GM23338 (cell line): Measurements from ENCODE around the gene RCE1. TPM values are rescaled to one million over a fixed set of nuclear protein-coding genes. Genes with fewer than 3 reads are reported as not detected.
A peak's percentile ranks its signal among the peaks of the same experiment; 100 is the strongest.

Source experiments
- ATAC-seq: fragments of 200-7000 bp; cut with Tn5 transposase; 3 replicates; pipeline ENCODE4 v1.9.1; 2020
- DNase-seq: peaks from one replicate; pipeline ENCODE4 v3.0.0-alpha.2; 2015; ENCODE audit warnings: low spot score
- H2AFZ ChIP-seq: fragments of 200-600 bp; sonication (generic); 2 replicates; pipeline ENCODE4 v1.8.0; 2016; ENCODE audit warnings: antibody characterized with exemption, mild to moderate bottlenecking, moderate library complexity
- H3F3A ChIP-seq: fragments of 200-600 bp; sonication (generic); replicated peaks from 2 replicates; pipeline ENCODE4 v1.8.0; 2017; ENCODE audit warnings: antibody characterized with exemption, mixed run types, low read depth
- H3K27ac ChIP-seq: fragments of 200-600 bp; sonication (generic); 2 replicates; pipeline ENCODE4 v1.6.1; 2016; ENCODE audit warnings: low read depth
- H3K27me3 ChIP-seq: fragments of 200-600 bp; sonication (generic); 2 replicates; pipeline ENCODE4 v1.8.0; 2016; ENCODE audit warnings: mild to moderate bottlenecking, mixed run types, moderate library complexity; ENCODE audit not compliant: insufficient read depth
- H3K36me3 ChIP-seq: fragments of 200-600 bp; sonication (generic); 2 replicates; pipeline ENCODE4 v1.8.0; 2016; ENCODE audit warnings: mild to moderate bottlenecking; ENCODE audit not compliant: insufficient read depth
- H3K4me1 ChIP-seq: fragments of 200-600 bp; sonication (generic); 2 replicates; pipeline ENCODE4 v1.8.0; 2016; ENCODE audit warnings: mild to moderate bottlenecking, moderate library complexity; ENCODE audit not compliant: insufficient read depth
- H3K4me2 ChIP-seq: fragments of 200-600 bp; sonication (generic); 2 replicates; pipeline ENCODE4 v1.7.1; 2017; ENCODE audit warnings: mixed run types
- H3K4me3 ChIP-seq: fragments of 200-600 bp; sonication (generic); 2 replicates; pipeline ENCODE4 v1.6.1; 2016; ENCODE audit warnings: mixed run types
- H3K79me2 ChIP-seq: fragments of 200-600 bp; sonication (generic); replicated peaks from 2 replicates; pipeline ENCODE4 v1.8.0; 2017; ENCODE audit warnings: mild to moderate bottlenecking; ENCODE audit not compliant: insufficient read depth
- H3K9me2 ChIP-seq: fragments of 200-600 bp; sonication (generic); 2 replicates; pipeline ENCODE4 v1.8.0; 2017; ENCODE audit not compliant: insufficient read depth
- H4K20me1 ChIP-seq: fragments of 200-600 bp; sonication (generic); replicated peaks from 2 replicates; pipeline ENCODE4 v1.8.0; 2017; ENCODE audit warnings: mild to moderate bottlenecking; ENCODE audit not compliant: insufficient read depth
- H3K27ac Mint-ChIP-seq: 2 replicates; pipeline ENCODE4 v1.8.0; 2020; ENCODE audit warnings: inconsistent platforms, mild to moderate bottlenecking, moderate library complexity, mixed read lengths
- H3K27me3 Mint-ChIP-seq: 3 replicates; pipeline ENCODE4 v1.8.0; 2022; ENCODE audit warnings: low read depth, mild to moderate bottlenecking, moderate library complexity, mixed read lengths, inconsistent platforms; ENCODE audit not compliant: insufficient read depth, poor library complexity
- H3K36me3 Mint-ChIP-seq: 3 replicates; pipeline ENCODE4 v1.8.0; 2021; ENCODE audit warnings: low read depth, mild to moderate bottlenecking, inconsistent platforms, moderate library complexity, mixed read lengths
- H3K4me1 Mint-ChIP-seq: 3 replicates; pipeline ENCODE4 v1.8.0; 2020; ENCODE audit warnings: mild to moderate bottlenecking, inconsistent platforms, mixed read lengths
- H3K4me3 Mint-ChIP-seq: 3 replicates; pipeline ENCODE4 v1.8.0; 2021; ENCODE audit warnings: moderate library complexity, mild to moderate bottlenecking, inconsistent platforms, mixed read lengths
- H3K9me3 Mint-ChIP-seq: 3 replicates; pipeline ENCODE4 v1.8.0; 2020; ENCODE audit warnings: moderate library complexity, mild to moderate bottlenecking, inconsistent platforms, mixed read lengths
- CREB1 ChIP-seq: fragments of 250-450 bp; sonication (Bioruptor Pico); IDR thresholded peaks from 2 replicates; pipeline ENCODE4 v1.5.0; 2020; ENCODE audit warnings: low read depth, mild to moderate bottlenecking, moderate library complexity
- EZH2 ChIP-seq: fragments of 200-600 bp; sonication (generic); IDR thresholded peaks from one replicate; pipeline ENCODE4 v1.8.0; 2017; ENCODE audit warnings: antibody characterized with exemption, mild to moderate bottlenecking, low read depth; ENCODE audit not compliant: unreplicated experiment
- EZH2phosphoT487 ChIP-seq: fragments of 200-600 bp; sonication (generic); IDR thresholded peaks from one replicate; pipeline ENCODE4 v1.8.1; 2018; ENCODE audit warnings: antibody characterized with exemption; ENCODE audit not compliant: unreplicated experiment
- JUNB ChIP-seq: IDR thresholded peaks from one replicate; pipeline ENCODE4 v1.6.1; 2016; ENCODE audit warnings: antibody characterized with exemption; ENCODE audit not compliant: unreplicated experiment
- NANOG ChIP-seq: IDR thresholded peaks from 2 replicates; pipeline ENCODE4 v1.6.1; 2016; ENCODE audit warnings: antibody characterized with exemption, borderline replicate concordance
- POLR2AphosphoS5 ChIP-seq: IDR thresholded peaks from 2 replicates; pipeline ENCODE4 v1.6.1; 2016; ENCODE audit warnings: antibody characterized with exemption, low read depth
- ZNF114 ChIP-seq: fragments of 250-450 bp; sonication (Bioruptor Pico); IDR thresholded peaks from 2 replicates; pipeline ENCODE4 v1.5.0; 2020; ENCODE audit warnings: mild to moderate bottlenecking, moderate library complexity
- polyA plus RNA-seq: library from polyadenylated mRNA; unstranded; fragments of >200 nt; fragmentation: Nextera tagmentation; extraction: Ambion mirVana; gene quantifications from 2 replicates; pipeline ENCODE4 v1.2.1, GENCODE V29; 2016
- total RNA-seq: library from RNA; depleted of rRNA; stranded (reverse); fragments of >200 nt; shearing (Covaris generic); gene quantifications from 2 replicates; pipeline ENCODE4 v1.2.3, GENCODE V29; 2014

Gene RCE1
- total and polyA plus RNA-seq, 2 experiments from 2014 or later, result 27.8 to 55.1 TPM

DNA sequence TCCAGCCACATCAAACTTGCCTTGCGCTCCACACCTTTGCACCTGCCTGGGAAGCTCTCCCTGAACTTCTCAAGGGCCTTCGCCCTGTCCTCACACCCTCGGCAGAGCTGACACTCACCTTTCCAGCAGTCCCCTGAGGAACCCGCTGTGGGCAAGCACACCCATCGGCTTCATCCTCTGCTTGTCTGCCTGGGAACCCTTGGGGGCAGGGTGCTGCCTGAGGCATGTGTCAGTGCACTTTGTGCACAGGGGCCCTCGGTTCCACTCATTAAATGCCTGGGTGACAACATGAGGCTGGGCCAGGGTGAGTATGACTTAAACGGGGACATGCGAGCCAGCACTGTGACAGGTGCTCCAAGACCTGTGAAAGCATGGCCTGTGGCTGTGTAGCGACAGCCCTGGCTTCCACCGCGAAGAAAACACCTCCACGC is 11.0 kb downstream of the RCE1 start:
- Mint-ChIP-seq H3K9me3 (no peaks in the 10 kb centered on the region), H3K27me3 (peaks cover 35% of the 10 kb centered on the region), H3K27ac (peak overlapping the region; percentile 87), H3K4me3 (no peak overlapping the region; the same call in 2 of the 3 replicates), H3K36me3 (peaks cover 2% of the 10 kb centered on the region), H3K4me1 (peaks cover 18% of the 10 kb centered on the region)
- TF ChIP-seq EZH2phosphoT487 (no peak), EZH2 (no peak), ZNF114 (CRISPR knock-in tag) (no peak), NANOG (no peak)
- Histone ChIP-seq H3F3A (peaks cover 11% of the 10 kb centered on the region; the same call in 1 of the 2 replicates), H3K36me3 (no peaks in the 10 kb centered on the region), H2AFZ (no peak overlapping the region), H4K20me1 (no peaks in the 10 kb centered on the region), H3K9me2 (no peaks in the 10 kb centered on the region), H3K4me3 (no peak overlapping the region), H3K4me1 (peaks cover 11% of the 10 kb centered on the region), H3K4me2 (no peak overlapping the region), H3K79me2 (no peaks in the 10 kb centered on the region), H3K27me3 (no peaks in the 10 kb centered on the region), H3K27ac (no peak overlapping the region)
- no peak for ATAC-seq
- no peak for DNase-seq

DNA sequence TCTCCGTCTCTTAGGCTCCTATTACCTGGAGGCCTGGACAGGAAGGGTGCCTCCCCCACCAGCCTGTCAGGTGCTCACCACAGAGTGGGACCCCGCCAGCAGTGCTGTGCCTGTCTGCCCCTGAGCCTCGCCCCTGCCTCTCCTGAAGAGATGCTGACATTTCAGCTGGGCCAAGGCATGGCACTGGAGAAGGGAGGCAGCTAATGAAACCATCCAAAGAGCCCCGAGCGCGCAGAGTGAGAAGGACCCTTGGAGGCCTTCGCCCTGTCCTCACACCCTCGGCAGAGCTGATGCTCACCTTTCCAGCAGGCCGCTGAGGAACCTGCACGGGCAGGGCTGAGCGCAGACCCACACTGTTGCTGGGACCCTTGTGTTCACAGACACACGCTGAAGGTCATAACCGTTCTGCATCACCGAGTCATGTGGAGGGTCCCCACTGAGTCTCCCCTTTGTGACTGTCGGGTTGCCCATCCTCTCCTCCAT is 11.5 kb downstream of the RCE1 start:
- H3K4me1 ChIP-seq, result peaks cover 11% of the 10 kb centered on the region
- Mint-ChIP-seq H3K9me3 (no peaks in the 10 kb centered on the region), H3K4me3 (peak overlapping the region; percentile 85; the same call in 2 of the 3 replicates), H3K27ac (peak overlapping the region; percentile 94; the same call in 1 of the 2 replicates), H3K4me1 (peaks cover 18% of the 10 kb centered on the region), H3K27me3 (peaks cover 34% of the 10 kb centered on the region), H3K36me3 (peaks cover 2% of the 10 kb centered on the region)
- no peak for TF ChIP-seq ZNF114 (CRISPR knock-in tag)
- no peaks in the 10 kb centered on the region for H3K9me2 ChIP-seq
- ATAC-seq, result no peak
- no peaks in the 10 kb centered on the region for H4K20me1 ChIP-seq
- H3K4me3 ChIP-seq, result no peak overlapping the region; the same call in 1 of the 2 replicates
- no peaks in the 10 kb centered on the region for H3K36me3 ChIP-seq
- no peak for DNase-seq
- H3K4me2 ChIP-seq, result no peak overlapping the region
- no peak overlapping the region for H3K27ac ChIP-seq
- H2AFZ ChIP-seq, result no peak overlapping the region
- no peaks in the 10 kb centered on the region for H3K27me3 ChIP-seq
- no peaks in the 10 kb centered on the region for H3K79me2 ChIP-seq
- peaks cover 11% of the 10 kb centered on the region; the same call in 1 of the 2 replicates for H3F3A ChIP-seq

DNA sequence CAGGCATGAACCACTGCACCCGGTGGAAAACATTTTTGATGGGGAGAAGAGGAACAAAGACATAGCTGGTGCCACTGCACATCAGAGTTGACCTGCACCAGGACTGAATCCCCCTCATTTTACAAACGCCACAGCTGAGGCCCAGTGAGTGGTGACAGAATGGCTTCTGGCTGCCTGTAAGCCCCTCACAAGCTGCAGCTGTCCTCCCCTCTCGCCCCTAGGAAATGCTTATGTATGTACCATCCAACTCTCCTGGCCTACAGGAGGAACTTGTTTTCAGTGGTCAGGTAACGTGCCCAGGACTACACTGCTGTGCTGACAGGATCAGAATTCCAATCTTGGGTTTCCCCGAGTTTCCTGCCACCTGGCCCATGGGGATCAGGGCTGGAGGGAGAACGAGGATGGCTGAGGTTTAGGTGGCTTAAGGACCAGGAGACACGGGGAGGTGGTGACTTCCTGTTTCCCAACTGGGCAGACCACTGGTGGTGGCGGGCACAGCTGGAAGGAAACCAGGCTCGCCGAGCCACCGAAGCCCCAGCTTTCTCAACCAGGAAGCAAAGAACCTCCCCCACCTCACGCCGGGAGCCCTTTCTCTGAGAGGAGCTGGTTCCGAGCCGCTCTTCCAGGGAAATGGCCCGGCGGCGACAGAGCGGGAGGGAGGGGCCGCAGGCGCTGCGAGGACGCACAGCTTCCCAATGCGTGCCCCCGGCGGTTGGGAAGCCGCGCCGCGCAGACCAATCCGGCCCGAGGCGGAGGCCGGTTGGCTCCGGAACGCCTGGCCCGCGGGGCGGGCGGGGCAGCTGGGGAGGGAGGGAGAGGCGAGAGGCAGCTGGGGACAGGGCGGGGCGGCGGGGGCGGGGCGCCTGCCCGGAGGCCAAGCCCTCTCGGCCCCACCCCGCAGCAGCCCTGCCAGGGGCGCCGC is 12.6 kb downstream of the RCE1 start:
- peaks cover 37% of the 10 kb centered on the region for H3K27me3 Mint-ChIP-seq
- peak overlapping the region; percentile 94 for H3K27ac Mint-ChIP-seq
- no peaks in the 10 kb centered on the region for H3K9me3 Mint-ChIP-seq
- H3F3A ChIP-seq, result peaks cover 11% of the 10 kb centered on the region; the same call in 1 of the 2 replicates
- H2AFZ ChIP-seq, result peak overlapping the region; percentile 90
- H3K4me3 Mint-ChIP-seq, result peak overlapping the region; percentile 93
- no peaks in the 10 kb centered on the region for H3K9me2 ChIP-seq
- peak overlapping the region; percentile 88 for H3K4me3 ChIP-seq
- TF ChIP-seq JUNB (no peak), POLR2AphosphoS5 (peak; percentile 74), CREB1 (CRISPR knock-in tag) (0 out of 2 replicates have a peak, but pooled peaks have one; percentile 35)
- ATAC-seq, result peak; percentile 74
- no peaks in the 10 kb centered on the region for H3K36me3 ChIP-seq
- H3K4me1 ChIP-seq, result peaks cover 11% of the 10 kb centered on the region
- H3K27ac ChIP-seq, result peak overlapping the region; percentile 93
- DNase-seq, result peak; percentile 96
- H3K79me2 ChIP-seq, result no peaks in the 10 kb centered on the region
- H3K4me1 Mint-ChIP-seq, result peaks cover 18% of the 10 kb centered on the region
- peak overlapping the region; percentile 91 for H3K4me2 ChIP-seq
- H4K20me1 ChIP-seq, result no peaks in the 10 kb centered on the region
- H3K27me3 ChIP-seq, result no peaks in the 10 kb centered on the region
- H3K36me3 Mint-ChIP-seq, result peaks cover 2% of the 10 kb centered on the region
